ENCODE data around the gene LIPC.

- TF ChIP-seq CTCF (IDR thresholded peaks at IDR 0.05 in 8 of 11, conservative IDR thresholded peaks at IDR 0.05 in 3 of 11) (no peak), POLR2A (IDR thresholded peaks at IDR 0.05) (no peak), POLR2AphosphoS5 (IDR thresholded peaks at IDR 0.05) (no peak)
These were observed 73.0 kb downstream of the LIPC start for GRCh38 chr15:58504674-58505234.

All from spleen (tissue), 7 donors.